ENCODE measurements around the gene SPAAR. TPM values are rescaled to one million over a fixed set of nuclear protein-coding genes. Genes with fewer than 3 reads are reported as not detected.

SPAAR gene
- total and polyA plus RNA-seq, 9 of the 15 experiments (the other 6 are each of a cell fraction or from before 2014, with no cell fraction given), result not detected

GRCh38 chr9:35918780-35919179 lies 9.5 kb downstream of the SPAAR start (continued):
- TF ChIP-seq RREB1 (CRISPR knock-in tag; IDR thresholded peaks at IDR 0.05) (no peak), CREB1 (IDR thresholded peaks at IDR 0.05) (0 out of 2 replicates have a peak, but pooled peaks have one; percentile 21), CREB1 (CRISPR knock-in tag; IDR thresholded peaks at IDR 0.05) (no peak), STAT5A (IDR thresholded peaks at IDR 0.05; ENCODE audit: borderline replicate concordance, low read length) (peak; percentile 64), TEAD4 (IDR thresholded peaks at IDR 0.05; ENCODE audit: low read length) (peak; percentile 88), TEAD4 (CRISPR knock-in tag; IDR thresholded peaks at IDR 0.05; ENCODE audit: borderline replicate concordance) (no peak), CREM (IDR thresholded peaks at IDR 0.05; ENCODE audit: low read depth) (0 out of 2 replicates have a peak, but pooled peaks have one; percentile 8), KLF16 (IDR thresholded peaks at IDR 0.05) (peak; percentile 66; the same call in 1 of the 2 replicates), CEBPG (CRISPR knock-in tag; IDR thresholded peaks at IDR 0.05) (no peak; the same call in 1 of the 2 replicates), CEBPG (tag; conservative IDR thresholded peaks at IDR 0.05 in 1 of 2, IDR thresholded peaks at IDR 0.05 in 1 of 2) (peak; percentile 23 to 48; a peak in 2 of 4 replicates), CBFA2T2 (conservative IDR thresholded peaks at IDR 0.05) (peak; percentile 89), TBL1XR1 (IDR thresholded peaks at IDR 0.05; ENCODE audit: low read length in 2 of 2) (peak in 1 of 2 experiments; percentile 21; a peak in 1 of 4 replicates), ZNF778 (CRISPR knock-in tag; IDR thresholded peaks at IDR 0.05) (no peak), NCOR1 (IDR thresholded peaks at IDR 0.05) (peak; percentile 77), DACH1 (IDR thresholded peaks at IDR 0.05; ENCODE audit: partially characterized antibody) (no peak), TRIM24 (IDR thresholded peaks at IDR 0.05) (peak; percentile 46 to 55; a peak in 2 of 4 replicates), ZNF592 (IDR thresholded peaks at IDR 0.05) (peak; percentile 76; the same call in 1 of the 2 replicates), SMARCA4 (IDR thresholded peaks at IDR 0.05) (0 out of 2 replicates have a peak, but pooled peaks have one; percentile 47), ZNF354B (CRISPR knock-in tag; IDR thresholded peaks at IDR 0.05) (no peak)
- TF ChIP-seq, protein P1, sequence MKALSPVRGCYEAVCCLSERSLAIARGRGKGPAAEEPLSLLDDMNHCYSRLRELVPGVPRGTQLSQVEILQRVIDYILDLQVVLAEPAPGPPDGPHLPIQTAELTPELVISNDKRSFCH (CRISPR knock-in tag; IDR thresholded peaks at IDR 0.05), result no peak
- TF ChIP-seq, protein P1 (tag; IDR thresholded peaks at IDR 0.05), result 0 out of 2 replicates have a peak, but pooled peaks have one; percentile 20

Measured in K562 (cell line).